HepG2 (cell line): Measurements from ENCODE around the gene CLASP1. TPM values are rescaled to one million over a fixed set of nuclear protein-coding genes. Genes with fewer than 3 reads are reported as not detected.

ENCODE experiments used
- FOXM1 ChIP-seq: sonication (generic); formaldehyde crosslinking; IDR thresholded peaks from 2 replicates; pipeline ENCODE4 v1.5.0; 2020; ENCODE audit warnings: missing genetic modification reagents
- GATAD2A ChIP-seq: IDR thresholded peaks from 2 replicates; pipeline ENCODE4 v1.6.1; 2016
- KAT2B ChIP-seq: fragments of 150-350 bp; IDR thresholded peaks from 2 replicates; pipeline ENCODE4 v1.6.1; 2014; ENCODE audit warnings: low read depth, low read length, borderline replicate concordance
- MEIS1 ChIP-seq: sonication (generic); formaldehyde crosslinking; IDR thresholded peaks from 2 replicates; pipeline ENCODE4 v1.9.0; 2021; ENCODE audit warnings: mild to moderate bottlenecking, missing genetic modification reagents, moderate library complexity, borderline replicate concordance
- NR2C2 ChIP-seq: sonication (generic); formaldehyde crosslinking; IDR thresholded peaks from 2 replicates; pipeline ENCODE4 v1.4.0; 2020; ENCODE audit warnings: missing genetic modification reagents, mild to moderate bottlenecking, moderate library complexity, borderline replicate concordance
- SOX6 ChIP-seq, 2 experiments: fragments of 450-650 bp in 1 of 2; sonication (generic) in 1 of 2; formaldehyde crosslinking in 1 of 2; IDR thresholded peaks; 2 replicates each; pipeline versions ENCODE4 v1.4.0 to v1.6.1; 2017 to 2020; ENCODE audit warnings: antibody characterized with exemption in 1 of 2, mild to moderate bottlenecking in 1 of 2, missing genetic modification reagents in 1 of 2
- ZFY ChIP-seq: sonication (generic); formaldehyde crosslinking; IDR thresholded peaks from 2 replicates; pipeline ENCODE4 v1.4.0; 2020; ENCODE audit warnings: missing genetic modification reagents
- ZMYM3 ChIP-seq: sonication (generic); formaldehyde crosslinking; IDR thresholded peaks from 2 replicates; pipeline ENCODE4 v1.5.1; 2020; ENCODE audit warnings: mild to moderate bottlenecking, missing genetic modification reagents
- ZNF230 ChIP-seq: sonication (generic); formaldehyde crosslinking; IDR thresholded peaks from 2 replicates; pipeline ENCODE4 v1.4.0; 2020; ENCODE audit warnings: mild to moderate bottlenecking, missing genetic modification reagents
- ZNF263 ChIP-seq: sonication (generic); formaldehyde crosslinking; IDR thresholded peaks from 2 replicates; pipeline ENCODE4 v1.4.0; 2020; ENCODE audit warnings: missing genetic modification reagents
- ZNF281 ChIP-seq: sonication (generic); formaldehyde crosslinking; IDR thresholded peaks from 2 replicates; pipeline ENCODE4 v1.4.0; 2020; ENCODE audit warnings: missing genetic modification reagents, borderline replicate concordance
- ZNF331 ChIP-seq: sonication (generic); formaldehyde crosslinking; IDR thresholded peaks from 2 replicates; pipeline ENCODE4 v1.4.0; 2020; ENCODE audit warnings: missing genetic modification reagents
- ZNF558 ChIP-seq: sonication (generic); formaldehyde crosslinking; IDR thresholded peaks from 2 replicates; pipeline ENCODE4 v1.9.0; 2022; ENCODE audit warnings: mild to moderate bottlenecking, missing genetic modification reagents, borderline replicate concordance
- ZNF644 ChIP-seq: IDR thresholded peaks from 2 replicates; pipeline ENCODE4 v1.6.1; 2016; ENCODE audit warnings: low read depth
- polyA plus RNA-seq, 8 experiments: library from polyadenylated mRNA; depleted of rRNA in 3 of 8; stranded (reverse) in 7 of 8; unstranded in 1 of 8; fragments of >200 nt; fragmentation: Illumina TruSeq in 4 of 8; extraction: Trizol in 4 of 8; gene quantifications; 2 replicates each; pipeline versions ENCODE4 v1.2.1 to v1.2.3, GENCODE V29; 2011 to 2016; ENCODE audit warnings: low read depth in 4 of 8, missing spikeins in 1 of 8, mixed read lengths in 1 of 8; ENCODE audit not compliant: insufficient read depth in 1 of 8
- total RNA-seq, 5 experiments: library from RNA; depleted of rRNA; stranded (reverse); fragments of >200 nt; fragmentation: Illumina TruSeq; extraction: Trizol; gene quantifications; 2 replicates each; pipeline ENCODE4 v1.2.3, GENCODE V29; 2016; ENCODE audit warnings: low read depth in 1 of 5
- TF ChIP-seq, protein P1 (sequence below): sonication (generic); formaldehyde crosslinking; IDR thresholded peaks from 2 replicates; pipeline ENCODE4 v1.4.0; 2020; ENCODE audit warnings: mild to moderate bottlenecking, missing genetic modification reagents, borderline replicate concordance
- TF ChIP-seq, protein P2 (sequence below): IDR thresholded peaks from 2 replicates; pipeline ENCODE4 v1.6.1; 2016; ENCODE audit warnings: low read depth, control low read depth
- TF ChIP-seq, protein P3 (sequence below): sonication (generic); formaldehyde crosslinking; IDR thresholded peaks from 2 replicates; pipeline ENCODE4 v1.8.0; 2022; ENCODE audit warnings: missing genetic modification reagents, mild to moderate bottlenecking, moderate library complexity, borderline replicate concordance

Gene CLASP1
- total and polyA plus RNA-seq, 2 of the 13 experiments (the other 11 are each of a cell fraction or from before 2014, with no cell fraction given) = 11.7 to 47.9 TPM

- TF ChIP-seq, protein P1, sequence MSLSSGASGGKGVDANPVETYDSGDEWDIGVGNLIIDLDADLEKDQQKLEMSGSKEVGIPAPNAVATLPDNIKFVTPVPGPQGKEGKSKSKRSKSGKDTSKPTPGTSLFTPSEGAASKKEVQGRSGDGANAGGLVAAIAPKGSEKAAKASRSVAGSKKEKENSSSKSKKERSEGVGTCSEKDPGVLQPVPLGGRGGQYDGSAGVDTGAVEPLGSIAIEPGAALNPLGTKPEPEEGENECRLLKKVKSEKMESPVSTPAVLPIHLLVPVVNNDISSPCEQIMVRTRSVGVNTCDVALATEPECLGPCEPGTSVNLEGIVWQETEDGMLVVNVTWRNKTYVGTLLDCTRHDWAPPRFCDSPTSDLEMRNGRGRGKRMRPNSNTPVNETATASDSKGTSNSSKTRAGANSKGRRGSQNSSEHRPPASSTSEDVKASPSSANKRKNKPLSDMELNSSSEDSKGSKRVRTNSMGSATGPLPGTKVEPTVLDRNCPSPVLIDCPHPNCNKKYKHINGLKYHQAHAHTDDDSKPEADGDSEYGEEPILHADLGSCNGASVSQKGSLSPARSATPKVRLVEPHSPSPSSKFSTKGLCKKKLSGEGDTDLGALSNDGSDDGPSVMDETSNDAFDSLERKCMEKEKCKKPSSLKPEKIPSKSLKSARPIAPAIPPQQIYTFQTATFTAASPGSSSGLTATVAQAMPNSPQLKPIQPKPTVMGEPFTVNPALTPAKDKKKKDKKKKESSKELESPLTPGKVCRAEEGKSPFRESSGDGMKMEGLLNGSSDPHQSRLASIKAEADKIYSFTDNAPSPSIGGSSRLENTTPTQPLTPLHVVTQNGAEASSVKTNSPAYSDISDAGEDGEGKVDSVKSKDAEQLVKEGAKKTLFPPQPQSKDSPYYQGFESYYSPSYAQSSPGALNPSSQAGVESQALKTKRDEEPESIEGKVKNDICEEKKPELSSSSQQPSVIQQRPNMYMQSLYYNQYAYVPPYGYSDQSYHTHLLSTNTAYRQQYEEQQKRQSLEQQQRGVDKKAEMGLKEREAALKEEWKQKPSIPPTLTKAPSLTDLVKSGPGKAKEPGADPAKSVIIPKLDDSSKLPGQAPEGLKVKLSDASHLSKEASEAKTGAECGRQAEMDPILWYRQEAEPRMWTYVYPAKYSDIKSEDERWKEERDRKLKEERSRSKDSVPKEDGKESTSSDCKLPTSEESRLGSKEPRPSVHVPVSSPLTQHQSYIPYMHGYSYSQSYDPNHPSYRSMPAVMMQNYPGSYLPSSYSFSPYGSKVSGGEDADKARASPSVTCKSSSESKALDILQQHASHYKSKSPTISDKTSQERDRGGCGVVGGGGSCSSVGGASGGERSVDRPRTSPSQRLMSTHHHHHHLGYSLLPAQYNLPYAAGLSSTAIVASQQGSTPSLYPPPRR (CRISPR knock-in tag) = peak; percentile 53; the same call in 1 of the 2 replicates
- TF ChIP-seq KAT2B = peak; percentile 40; the same call in 1 of the 2 replicates
- TF ChIP-seq ZNF230 (CRISPR knock-in tag) = 0 out of 2 replicates have a peak, but pooled peaks have one; percentile 36
- TF ChIP-seq SOX6 (IDR thresholded peaks at IDR 0.05) = no peak
- peak; percentile 77 for TF ChIP-seq SOX6 (CRISPR knock-in tag; IDR thresholded peaks at IDR 0.05)
- TF ChIP-seq ZNF331 = peak; percentile 82
- 0 out of 2 replicates have a peak, but pooled peaks have one; percentile 16 for TF ChIP-seq ZFY
- TF ChIP-seq, protein P2, sequence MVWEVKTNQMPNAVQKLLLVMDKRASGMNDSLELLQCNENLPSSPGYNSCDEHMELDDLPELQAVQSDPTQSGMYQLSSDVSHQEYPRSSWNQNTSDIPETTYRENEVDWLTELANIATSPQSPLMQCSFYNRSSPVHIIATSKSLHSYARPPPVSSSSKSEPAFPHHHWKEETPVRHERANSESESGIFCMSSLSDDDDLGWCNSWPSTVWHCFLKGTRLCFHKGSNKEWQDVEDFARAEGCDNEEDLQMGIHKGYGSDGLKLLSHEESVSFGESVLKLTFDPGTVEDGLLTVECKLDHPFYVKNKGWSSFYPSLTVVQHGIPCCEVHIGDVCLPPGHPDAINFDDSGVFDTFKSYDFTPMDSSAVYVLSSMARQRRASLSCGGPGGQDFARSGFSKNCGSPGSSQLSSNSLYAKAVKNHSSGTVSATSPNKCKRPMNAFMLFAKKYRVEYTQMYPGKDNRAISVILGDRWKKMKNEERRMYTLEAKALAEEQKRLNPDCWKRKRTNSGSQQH (CRISPR knock-in tag) = 0 out of 2 replicates have a peak, but pooled peaks have one; percentile 42
- peak; percentile 55; the same call in 1 of the 2 replicates for TF ChIP-seq ZNF644 (CRISPR knock-in tag)
- peak; percentile 85 for TF ChIP-seq GATAD2A (CRISPR knock-in tag)
- TF ChIP-seq, protein P3, sequence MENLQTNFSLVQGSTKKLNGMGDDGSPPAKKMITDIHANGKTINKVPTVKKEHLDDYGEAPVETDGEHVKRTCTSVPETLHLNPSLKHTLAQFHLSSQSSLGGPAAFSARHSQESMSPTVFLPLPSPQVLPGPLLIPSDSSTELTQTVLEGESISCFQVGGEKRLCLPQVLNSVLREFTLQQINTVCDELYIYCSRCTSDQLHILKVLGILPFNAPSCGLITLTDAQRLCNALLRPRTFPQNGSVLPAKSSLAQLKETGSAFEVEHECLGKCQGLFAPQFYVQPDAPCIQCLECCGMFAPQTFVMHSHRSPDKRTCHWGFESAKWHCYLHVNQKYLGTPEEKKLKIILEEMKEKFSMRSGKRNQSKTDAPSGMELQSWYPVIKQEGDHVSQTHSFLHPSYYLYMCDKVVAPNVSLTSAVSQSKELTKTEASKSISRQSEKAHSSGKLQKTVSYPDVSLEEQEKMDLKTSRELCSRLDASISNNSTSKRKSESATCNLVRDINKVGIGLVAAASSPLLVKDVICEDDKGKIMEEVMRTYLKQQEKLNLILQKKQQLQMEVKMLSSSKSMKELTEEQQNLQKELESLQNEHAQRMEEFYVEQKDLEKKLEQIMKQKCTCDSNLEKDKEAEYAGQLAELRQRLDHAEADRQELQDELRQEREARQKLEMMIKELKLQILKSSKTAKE = peak; percentile 59; the same call in 1 of the 2 replicates
- peak; percentile 93 for TF ChIP-seq ZNF263 (CRISPR knock-in tag)
- peak; percentile 71 for TF ChIP-seq NR2C2 (CRISPR knock-in tag)
- TF ChIP-seq ZMYM3 (CRISPR knock-in tag) = peak; percentile 85
- TF ChIP-seq MEIS1 (CRISPR knock-in tag) = peak; percentile 92
- TF ChIP-seq FOXM1 (CRISPR knock-in tag) = no peak
- TF ChIP-seq ZNF281 = 0 out of 2 replicates have a peak, but pooled peaks have one; percentile 21
- no peak for TF ChIP-seq ZNF558 (CRISPR knock-in tag)
Measured at GRCh38 chr2:121567957-121568409, 81.3 kb downstream of the CLASP1 start (continued).
